Measurements from ENCODE around the gene UCK2.

Gene UCK2

DNA sequence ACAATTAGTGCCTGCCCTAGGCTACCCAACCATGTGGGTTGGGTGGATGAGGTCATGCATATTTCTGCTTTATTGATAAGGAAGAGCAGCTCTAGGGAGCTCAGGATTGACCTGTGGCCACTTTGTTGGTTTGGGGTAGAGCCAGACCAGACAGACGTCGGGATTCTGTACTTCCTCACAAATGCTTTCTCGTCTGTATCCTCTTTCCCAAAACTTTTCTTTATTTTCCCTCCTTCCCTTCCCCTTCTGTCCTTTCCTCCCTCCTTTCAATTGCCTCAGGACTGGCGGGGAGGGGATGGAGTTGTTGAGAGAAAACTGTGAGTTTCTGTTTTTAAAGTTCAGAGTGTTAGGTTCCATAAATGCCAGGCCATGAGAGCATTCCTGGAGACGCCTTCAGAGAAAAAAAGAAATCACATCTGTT, 68.0 kb downstream of the UCK2 start:
- Histone ChIP-seq H3F3A (ENCODE audit: insufficient read depth, low read length) (no peaks in the 10 kb centered on the region), H3K9ac (ENCODE audit: low read length) (no peak overlapping the region), H3K4me3 (ENCODE audit: low read depth, low read length, poor library complexity, severe bottlenecking) (no peak overlapping the region), H3K9me2 (ENCODE audit: low read depth, low read length) (no peaks in the 10 kb centered on the region), H4K20me1 (ENCODE audit: insufficient read depth, low read length) (no peaks in the 10 kb centered on the region), H3K79me2 (ENCODE audit: insufficient read depth, low read length) (no peaks in the 10 kb centered on the region), H3K27ac (ENCODE audit: low read depth, low read length, poor library complexity, severe bottlenecking) (no peak overlapping the region), H3K4me2 (ENCODE audit: low read length) (no peak overlapping the region), H3K9me3 (ENCODE audit: low read length) (no peaks in the 10 kb centered on the region), H2AFZ (ENCODE audit: low read length) (no peak overlapping the region), H3K36me3 (ENCODE audit: insufficient read depth, low read length) (peaks cover 94% of the 10 kb centered on the region), H3K27me3 (ENCODE audit: insufficient read depth, low read length) (no peaks in the 10 kb centered on the region), H3K4me1 (ENCODE audit: insufficient read depth, low read length, severe bottlenecking) (no peaks in the 10 kb centered on the region)
- TF ChIP-seq EZH2 (IDR thresholded peaks at IDR 0.05; ENCODE audit: borderline replicate concordance, low read length): no peak
- TF ChIP-seq, protein P1, sequence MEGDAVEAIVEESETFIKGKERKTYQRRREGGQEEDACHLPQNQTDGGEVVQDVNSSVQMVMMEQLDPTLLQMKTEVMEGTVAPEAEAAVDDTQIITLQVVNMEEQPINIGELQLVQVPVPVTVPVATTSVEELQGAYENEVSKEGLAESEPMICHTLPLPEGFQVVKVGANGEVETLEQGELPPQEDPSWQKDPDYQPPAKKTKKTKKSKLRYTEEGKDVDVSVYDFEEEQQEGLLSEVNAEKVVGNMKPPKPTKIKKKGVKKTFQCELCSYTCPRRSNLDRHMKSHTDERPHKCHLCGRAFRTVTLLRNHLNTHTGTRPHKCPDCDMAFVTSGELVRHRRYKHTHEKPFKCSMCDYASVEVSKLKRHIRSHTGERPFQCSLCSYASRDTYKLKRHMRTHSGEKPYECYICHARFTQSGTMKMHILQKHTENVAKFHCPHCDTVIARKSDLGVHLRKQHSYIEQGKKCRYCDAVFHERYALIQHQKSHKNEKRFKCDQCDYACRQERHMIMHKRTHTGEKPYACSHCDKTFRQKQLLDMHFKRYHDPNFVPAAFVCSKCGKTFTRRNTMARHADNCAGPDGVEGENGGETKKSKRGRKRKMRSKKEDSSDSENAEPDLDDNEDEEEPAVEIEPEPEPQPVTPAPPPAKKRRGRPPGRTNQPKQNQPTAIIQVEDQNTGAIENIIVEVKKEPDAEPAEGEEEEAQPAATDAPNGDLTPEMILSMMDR (IDR thresholded peaks at IDR 0.05; ENCODE audit: low read length): no peak

DNA sequence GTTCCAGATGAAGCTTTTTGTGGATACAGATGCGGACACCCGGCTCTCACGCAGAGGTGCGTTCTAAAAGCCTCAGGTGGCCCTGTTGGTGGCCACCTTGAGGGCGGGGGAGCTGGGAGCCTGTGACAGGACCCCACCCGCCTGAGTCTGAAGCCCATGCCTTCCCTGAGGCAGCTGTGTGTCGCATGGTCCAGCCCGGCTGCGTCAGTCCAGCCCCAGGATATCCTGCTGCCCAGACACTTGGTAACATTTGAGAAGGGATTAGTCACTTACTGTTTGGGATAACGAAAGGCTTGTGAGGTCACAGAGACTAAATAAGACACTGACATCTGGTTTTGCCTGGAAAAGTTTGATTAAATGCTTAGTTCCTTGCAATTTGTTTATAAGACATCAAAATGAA, 68.9 kb downstream of the UCK2 start:
- Histone ChIP-seq H3K27ac (ENCODE audit: low read depth, low read length, poor library complexity, severe bottlenecking) (no peak overlapping the region), H3F3A (ENCODE audit: insufficient read depth, low read length) (no peaks in the 10 kb centered on the region), H3K4me2 (ENCODE audit: low read length) (no peak overlapping the region), H3K9me2 (ENCODE audit: low read depth, low read length) (no peaks in the 10 kb centered on the region), H3K27me3 (ENCODE audit: insufficient read depth, low read length) (no peaks in the 10 kb centered on the region), H3K4me1 (ENCODE audit: insufficient read depth, low read length, severe bottlenecking) (no peaks in the 10 kb centered on the region), H3K36me3 (ENCODE audit: insufficient read depth, low read length) (peaks cover 92% of the 10 kb centered on the region), H3K4me3 (ENCODE audit: low read depth, low read length, poor library complexity, severe bottlenecking) (no peak overlapping the region), H2AFZ (ENCODE audit: low read length) (no peak overlapping the region), H4K20me1 (ENCODE audit: insufficient read depth, low read length) (no peaks in the 10 kb centered on the region), H3K9me3 (ENCODE audit: low read length) (no peaks in the 10 kb centered on the region), H3K79me2 (ENCODE audit: insufficient read depth, low read length) (no peaks in the 10 kb centered on the region), H3K9ac (ENCODE audit: low read length) (no peak overlapping the region)
- TF ChIP-seq, protein P1 (IDR thresholded peaks at IDR 0.05; ENCODE audit: low read length): no peak
- no peak for TF ChIP-seq EZH2 (IDR thresholded peaks at IDR 0.05; ENCODE audit: borderline replicate concordance, low read length)

DNA sequence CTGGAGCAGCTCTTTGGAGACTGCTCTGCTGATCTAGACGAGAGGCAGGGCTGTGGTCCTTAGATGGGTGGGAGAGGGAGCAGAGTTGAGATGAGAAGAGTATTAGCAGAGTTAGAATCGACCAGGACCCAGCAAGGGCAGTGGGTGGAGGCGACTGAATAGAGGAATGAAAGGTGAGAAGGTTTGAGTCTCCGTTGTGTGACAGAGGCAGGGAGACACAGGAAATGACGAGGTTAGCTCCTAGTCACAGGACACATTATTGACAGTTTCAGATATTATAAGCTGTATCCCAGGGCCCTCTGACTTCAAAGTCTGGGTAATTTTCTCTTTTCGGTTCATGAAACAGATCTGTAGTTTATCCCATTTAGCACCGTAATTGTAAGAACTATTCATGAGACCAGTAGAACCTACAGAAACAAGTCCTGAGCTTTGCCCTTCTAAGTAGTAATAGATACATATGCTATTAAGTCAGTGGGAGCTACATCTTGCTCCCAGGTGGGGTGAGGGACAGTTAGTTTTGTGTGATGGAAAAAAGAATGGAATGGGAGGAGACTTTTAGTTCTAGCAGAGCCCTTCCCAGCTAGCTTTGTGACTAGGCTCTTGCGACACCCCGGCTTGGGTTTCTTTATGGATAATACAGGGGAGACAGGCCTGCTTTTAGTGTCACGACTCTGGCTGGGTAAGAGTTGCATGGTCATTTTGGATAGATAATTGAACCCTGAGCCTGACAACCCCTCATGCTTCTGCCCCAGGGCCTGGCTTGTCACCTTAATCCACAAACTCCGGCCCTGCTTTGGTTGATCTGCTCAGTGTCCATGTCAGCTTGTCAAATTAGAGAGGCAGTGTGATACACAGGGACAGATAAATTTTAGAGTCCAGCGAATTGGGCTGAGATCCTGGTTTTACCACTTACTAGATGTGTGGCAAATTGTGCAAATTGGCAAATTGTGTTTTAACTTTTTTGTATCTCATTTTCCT, 70.2 kb downstream of the UCK2 start:
- Histone ChIP-seq H3K27ac (ENCODE audit: low read depth, low read length, poor library complexity, severe bottlenecking) (no peak overlapping the region), H3K4me2 (ENCODE audit: low read length) (no peak overlapping the region), H3K36me3 (ENCODE audit: insufficient read depth, low read length) (peaks cover 82% of the 10 kb centered on the region), H3K4me1 (ENCODE audit: insufficient read depth, low read length, severe bottlenecking) (no peaks in the 10 kb centered on the region), H3K9ac (ENCODE audit: low read length) (no peak overlapping the region), H2AFZ (ENCODE audit: low read length) (no peak overlapping the region), H4K20me1 (ENCODE audit: insufficient read depth, low read length) (no peaks in the 10 kb centered on the region), H3K79me2 (ENCODE audit: insufficient read depth, low read length) (no peaks in the 10 kb centered on the region), H3K9me2 (ENCODE audit: low read depth, low read length) (no peaks in the 10 kb centered on the region), H3K27me3 (ENCODE audit: insufficient read depth, low read length) (no peaks in the 10 kb centered on the region), H3K9me3 (ENCODE audit: low read length) (no peaks in the 10 kb centered on the region), H3F3A (ENCODE audit: insufficient read depth, low read length) (no peaks in the 10 kb centered on the region), H3K4me3 (ENCODE audit: low read depth, low read length, poor library complexity, severe bottlenecking) (no peak overlapping the region)
- TF ChIP-seq, protein P1 (IDR thresholded peaks at IDR 0.05; ENCODE audit: low read length): no peak
- TF ChIP-seq EZH2 (IDR thresholded peaks at IDR 0.05; ENCODE audit: borderline replicate concordance, low read length): no peak
